Neutrophil (primary cell): ENCODE results near the gene ATP5F1E.

Experiments used
- H3K27ac ChIP-seq: fragments of 200-600 bp; sonication (generic); 2 replicates; pipeline ENCODE4 v1.5.1; 2016; ENCODE audit warnings: mild to moderate bottlenecking, moderate library complexity
- H3K27me3 ChIP-seq: fragments of 200-600 bp; sonication (generic); 2 replicates; pipeline ENCODE4 v1.6.0; 2016; ENCODE audit warnings: mild to moderate bottlenecking
- H3K36me3 ChIP-seq: fragments of 200-600 bp; sonication (generic); 2 replicates; pipeline ENCODE4 v1.5.1; 2017
- H3K4me1 ChIP-seq, 2 experiments: fragments of 200-600 bp in 1 of 2; sonication (generic) in 1 of 2; 1 replicate in 1 of 2; 2 replicates in 1 of 2; pipeline versions ENCODE4 v1.5.1 to v1.6.1; 2013 to 2016; ENCODE audit warnings: low read depth in 1 of 2, low read length in 1 of 2, mild to moderate bottlenecking in 1 of 2, moderate library complexity in 1 of 2; ENCODE audit not compliant: control insufficient read depth in 1 of 2, insufficient read depth in 1 of 2
- H3K4me3 ChIP-seq, 2 experiments: fragments of 200-600 bp in 1 of 2; sonication (generic) in 1 of 2; 1 replicate in 1 of 2; 2 replicates in 1 of 2; pipeline ENCODE4 v1.5.1; 2013 to 2016; ENCODE audit warnings: low read depth in 1 of 2, low read length in 1 of 2, mild to moderate bottlenecking in 1 of 2, moderate library complexity in 1 of 2
- H3K9me3 ChIP-seq: fragments of 200-600 bp; sonication (generic); 2 replicates; pipeline ENCODE4 v1.5.1; 2016
- TF ChIP-seq, protein P1 (sequence below): fragments of 200-600 bp; sonication (generic); IDR thresholded peaks from 2 replicates; pipeline ENCODE4 v1.5.1; 2016; ENCODE audit warnings: antibody characterized with exemption

ATP5F1E gene

DNA sequence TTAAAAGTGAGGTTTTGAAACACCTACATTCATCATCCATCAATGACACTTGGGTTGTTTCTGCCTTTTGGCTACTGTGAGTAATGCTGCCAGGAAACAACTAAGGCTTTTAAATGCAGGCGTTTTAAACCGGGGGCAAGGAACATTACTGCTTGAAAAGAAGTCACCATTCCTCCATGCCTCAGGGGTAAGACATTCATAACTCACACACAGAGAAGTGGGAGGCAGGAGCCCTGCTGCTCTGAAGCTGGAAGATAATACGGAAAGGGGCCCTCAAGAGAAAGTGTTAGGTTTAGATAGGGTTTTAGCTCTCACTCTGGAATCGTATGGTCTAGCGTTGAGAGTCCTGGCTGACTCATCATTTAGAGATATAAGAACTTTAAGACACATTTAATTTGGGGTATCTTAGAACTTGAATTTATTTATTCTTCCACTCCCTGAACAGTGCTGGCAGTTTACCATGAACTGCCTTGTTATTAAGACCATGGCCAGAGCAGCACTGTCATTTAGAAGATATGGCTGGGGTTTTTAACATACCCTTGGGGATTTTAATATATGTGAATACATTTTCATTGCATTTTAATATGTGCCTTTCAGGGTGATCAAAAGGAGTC is 11.1 kb downstream of the ATP5F1E start:
- H3K4me1 ChIP-seq = peaks cover 9% of the 10 kb centered on the region in 2 experiments
- H3K27me3 ChIP-seq = no peaks in the 10 kb centered on the region
- TF ChIP-seq, protein P1, sequence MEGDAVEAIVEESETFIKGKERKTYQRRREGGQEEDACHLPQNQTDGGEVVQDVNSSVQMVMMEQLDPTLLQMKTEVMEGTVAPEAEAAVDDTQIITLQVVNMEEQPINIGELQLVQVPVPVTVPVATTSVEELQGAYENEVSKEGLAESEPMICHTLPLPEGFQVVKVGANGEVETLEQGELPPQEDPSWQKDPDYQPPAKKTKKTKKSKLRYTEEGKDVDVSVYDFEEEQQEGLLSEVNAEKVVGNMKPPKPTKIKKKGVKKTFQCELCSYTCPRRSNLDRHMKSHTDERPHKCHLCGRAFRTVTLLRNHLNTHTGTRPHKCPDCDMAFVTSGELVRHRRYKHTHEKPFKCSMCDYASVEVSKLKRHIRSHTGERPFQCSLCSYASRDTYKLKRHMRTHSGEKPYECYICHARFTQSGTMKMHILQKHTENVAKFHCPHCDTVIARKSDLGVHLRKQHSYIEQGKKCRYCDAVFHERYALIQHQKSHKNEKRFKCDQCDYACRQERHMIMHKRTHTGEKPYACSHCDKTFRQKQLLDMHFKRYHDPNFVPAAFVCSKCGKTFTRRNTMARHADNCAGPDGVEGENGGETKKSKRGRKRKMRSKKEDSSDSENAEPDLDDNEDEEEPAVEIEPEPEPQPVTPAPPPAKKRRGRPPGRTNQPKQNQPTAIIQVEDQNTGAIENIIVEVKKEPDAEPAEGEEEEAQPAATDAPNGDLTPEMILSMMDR = no peak
- no peaks in the 10 kb centered on the region for H3K9me3 ChIP-seq
- no peak overlapping the region for H3K27ac ChIP-seq
- peaks cover 43% of the 10 kb centered on the region for H3K36me3 ChIP-seq
- H3K4me3 ChIP-seq = no peak overlapping the region

DNA sequence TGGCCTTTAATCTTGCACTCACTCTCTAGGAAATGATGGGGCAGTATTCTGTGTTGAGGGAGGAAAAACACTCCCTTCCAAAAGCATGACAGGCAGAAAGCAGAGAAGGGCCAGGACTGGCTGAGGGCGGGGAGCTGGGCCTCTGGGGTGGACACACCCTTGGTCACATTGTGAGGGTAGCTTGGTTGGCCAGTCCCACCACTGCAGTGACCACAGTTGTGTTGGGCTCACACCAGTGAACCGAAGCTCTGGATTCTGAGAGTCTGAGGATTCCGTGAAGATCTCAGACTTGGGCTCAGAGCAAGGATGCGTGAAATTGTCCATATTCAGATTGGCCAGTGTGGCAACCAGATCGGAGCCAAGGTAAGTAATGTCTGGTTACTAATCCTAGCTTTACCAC is 12.9 kb downstream of the ATP5F1E start, which contains the start of gene TUBB1:
Gene TUBB1 (plus strand): TSS at position 213 of the 400 bp plus-strand sequence. CDS start 94 bp downstream, at position 307.
- H3K36me3 ChIP-seq = peaks cover 25% of the 10 kb centered on the region
- peaks cover 9% of the 10 kb centered on the region in 2 experiments for H3K4me1 ChIP-seq
- H3K9me3 ChIP-seq = no peaks in the 10 kb centered on the region
- peaks cover 9% of the 10 kb centered on the region for H3K27me3 ChIP-seq
- H3K27ac ChIP-seq = no peak within 1 kb of the TSS
- TF ChIP-seq, protein P1 = no peak
- no peak within 1 kb of the TSS for H3K4me3 ChIP-seq

DNA sequence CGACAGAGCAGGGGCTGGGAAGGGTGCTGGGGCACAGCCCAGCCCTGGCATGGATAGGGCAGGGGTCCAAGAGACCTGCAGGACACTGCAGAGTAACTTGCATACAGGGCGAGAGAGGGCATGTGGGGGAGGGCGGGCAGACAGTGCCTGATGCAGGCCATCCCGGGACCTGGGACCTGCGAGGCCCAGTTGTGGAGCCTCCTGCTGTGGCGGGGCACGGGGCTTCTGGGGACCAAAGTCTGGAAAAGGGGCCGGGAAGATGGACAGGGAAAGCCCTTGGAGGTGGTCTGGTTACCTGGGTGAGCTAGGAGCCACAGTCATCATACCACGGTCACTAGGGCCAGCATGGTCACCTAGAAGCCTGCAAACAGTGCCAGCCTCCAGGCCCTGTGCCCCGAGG is 13.3 kb downstream of the ATP5F1E start:
- H3K4me1 ChIP-seq = peaks cover 9% of the 10 kb centered on the region in 2 experiments
- TF ChIP-seq, protein P1 = no peak
- H3K4me3 ChIP-seq = no peak overlapping the region
- H3K36me3 ChIP-seq = peaks cover 21% of the 10 kb centered on the region
- no peaks in the 10 kb centered on the region for H3K9me3 ChIP-seq
- no peak overlapping the region for H3K27ac ChIP-seq
- peaks cover 13% of the 10 kb centered on the region for H3K27me3 ChIP-seq

DNA sequence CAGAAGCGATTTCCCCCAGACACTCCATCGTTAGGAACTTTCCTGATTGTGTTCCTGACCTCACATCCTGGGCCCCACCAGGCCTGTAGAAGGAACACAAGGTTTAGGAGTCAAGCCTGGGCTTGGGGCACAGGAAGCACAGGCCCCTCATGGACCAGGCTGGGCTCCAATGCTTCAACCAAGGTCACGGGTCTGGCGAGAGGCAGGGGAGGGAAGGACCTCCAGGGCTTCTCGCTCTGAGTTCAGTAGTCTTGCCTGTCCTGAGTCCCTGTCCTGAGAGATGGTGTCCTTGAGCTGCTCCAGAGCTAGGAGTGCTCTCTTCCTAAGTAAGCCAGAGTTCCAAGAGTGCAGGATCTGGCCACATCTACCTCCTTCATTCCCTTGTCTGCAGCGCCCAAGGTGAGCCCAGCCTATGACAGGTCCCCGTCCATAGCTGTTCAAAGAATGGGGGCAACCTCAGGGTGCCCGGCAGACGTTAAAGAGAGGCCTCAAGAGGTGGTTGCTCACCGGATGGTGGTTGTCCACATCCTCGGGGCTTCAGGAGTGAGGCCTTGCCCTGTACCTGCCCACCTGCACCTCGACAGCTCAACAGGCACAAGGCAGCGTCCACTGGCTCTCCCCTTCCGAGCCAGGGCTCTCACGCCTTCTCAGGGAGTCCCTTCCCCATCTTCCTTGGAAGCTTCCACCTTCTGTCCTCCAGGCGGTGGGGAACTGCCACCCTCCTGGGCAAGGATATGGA is 14.5 kb downstream of the ATP5F1E start:
- H3K27ac ChIP-seq = no peak overlapping the region
- H3K4me1 ChIP-seq = peaks cover 9% of the 10 kb centered on the region in 2 experiments
- H3K27me3 ChIP-seq = peaks cover 24% of the 10 kb centered on the region

DNA sequence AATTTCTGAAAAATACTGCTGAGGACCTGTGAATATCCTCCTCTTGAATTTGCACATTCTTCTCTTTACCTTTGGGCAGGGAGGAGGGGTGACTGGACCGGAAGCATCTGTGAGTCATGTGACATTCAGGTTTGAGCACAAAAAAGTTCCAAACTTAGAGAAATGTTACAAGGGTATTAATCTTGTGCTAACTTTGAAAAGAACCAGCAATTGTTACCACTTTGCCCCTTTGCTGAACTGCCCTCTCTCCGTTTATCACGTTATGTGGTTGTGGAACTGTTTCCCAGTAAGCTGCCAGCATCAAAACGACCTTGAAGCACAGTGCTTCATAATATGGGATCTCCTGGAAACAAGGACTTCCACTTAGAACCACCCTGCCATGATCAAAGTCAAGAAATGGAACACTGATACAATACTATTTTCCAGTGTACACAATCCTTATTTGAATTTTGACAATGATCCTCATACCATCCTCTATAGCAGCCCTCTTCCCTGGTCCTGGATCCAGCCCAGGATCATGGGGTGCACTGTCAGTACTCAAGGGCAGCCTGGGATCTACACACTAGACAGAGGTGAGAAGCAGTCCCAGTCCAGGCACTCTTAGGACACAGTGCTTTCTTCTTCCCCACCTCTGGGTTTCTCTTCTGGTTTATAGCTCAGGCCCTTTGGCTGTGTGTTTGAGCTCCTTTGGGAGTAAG is 15.2 kb downstream of the ATP5F1E start:
- TF ChIP-seq, protein P1 = no peak

More for the DNA sequence above, 14.5 kb downstream of the ATP5F1E start:
- Histone ChIP-seq H3K4me3 (no peak overlapping the region), H3K9me3 (no peaks in the 10 kb centered on the region), H3K36me3 (peaks cover 10% of the 10 kb centered on the region)
- TF ChIP-seq, protein P1 = no peak

More for the DNA sequence above, 15.2 kb downstream of the ATP5F1E start:
- peaks cover 24% of the 10 kb centered on the region for H3K27me3 ChIP-seq
- H3K36me3 ChIP-seq = peaks cover 6% of the 10 kb centered on the region
- H3K27ac ChIP-seq = no peak overlapping the region
- H3K4me3 ChIP-seq = no peak overlapping the region
- H3K4me1 ChIP-seq = peaks cover 9% of the 10 kb centered on the region in 2 experiments
- no peaks in the 10 kb centered on the region for H3K9me3 ChIP-seq
